H1 (cell line): ENCODE measurements around the gene MRPL47.

Experiments
- BRCA1 ChIP-seq: IDR thresholded peaks from 2 replicates; pipeline ENCODE4 v1.6.1; 2012; ENCODE audit warnings: low read depth, low read length, improper control_type of control experiment
- CTCF ChIP-seq, 3 experiments: IDR thresholded peaks; 1 replicate in 2 of 3; 2 replicates in 1 of 3; pipeline versions ENCODE4 v1.5.1 to v1.6.1; 2011; ENCODE audit warnings: low read length in 3 of 3, mild to moderate bottlenecking in 3 of 3, inconsistent platforms in 2 of 3, low read depth in 1 of 3, moderate library complexity in 1 of 3; ENCODE audit not compliant: insufficient read depth in 1 of 3; ENCODE audit errors: control extremely low read depth in 1 of 3
- EGR1 ChIP-seq: IDR thresholded peaks from 2 replicates; pipeline ENCODE4 v1.6.1; 2011; ENCODE audit warnings: low read depth, low read length, borderline replicate concordance
- JUND ChIP-seq: IDR thresholded peaks from 2 replicates; pipeline ENCODE4 v1.6.1; 2011; ENCODE audit warnings: mild to moderate bottlenecking, improper control_type of control experiment, low read length
- NRF1 ChIP-seq: IDR thresholded peaks from 2 replicates; pipeline ENCODE4 v1.6.1; 2011; ENCODE audit warnings: mild to moderate bottlenecking, low read depth, low read length, improper control_type of control experiment
- POLR2A ChIP-seq, 2 experiments: IDR thresholded peaks; 1 replicate in 1 of 2; 2 replicates in 1 of 2; pipeline ENCODE4 v1.6.1; 2011; ENCODE audit warnings: low read depth in 2 of 2, low read length in 2 of 2, mild to moderate bottlenecking in 2 of 2; ENCODE audit errors: control extremely low read depth in 1 of 2
- POLR2AphosphoS5 ChIP-seq: IDR thresholded peaks from 2 replicates; pipeline ENCODE4 v1.6.1; 2011; ENCODE audit warnings: low read depth, low read length

- TF ChIP-seq EGR1, result no peak
- TF ChIP-seq POLR2A (IDR thresholded peaks at IDR 0.05; ENCODE audit: control extremely low read depth in 1 of 2, low read depth in 2 of 2, low read length in 2 of 2), result no peak
- TF ChIP-seq POLR2AphosphoS5, result no peak
- TF ChIP-seq CTCF (IDR thresholded peaks at IDR 0.05; ENCODE audit: control extremely low read depth in 1 of 3, insufficient read depth in 1 of 3, low read depth in 1 of 3, low read length in 3 of 3), result no peak
- no peak for TF ChIP-seq BRCA1
- no peak for TF ChIP-seq JUND
- no peak for TF ChIP-seq NRF1
Measured at GRCh38 chr3:179590669-179591068, 13.8 kb downstream of the MRPL47 start.
